ENCODE data around the gene AP1S3.
A peak's percentile ranks its signal among the peaks of the same experiment; 100 is the strongest.
"Not testable (repeated sequence)": the region's sequence is repeated elsewhere in the genome, so short reads cannot be mapped to it uniquely, and the experiment has no call there.

Gene AP1S3

DNA sequence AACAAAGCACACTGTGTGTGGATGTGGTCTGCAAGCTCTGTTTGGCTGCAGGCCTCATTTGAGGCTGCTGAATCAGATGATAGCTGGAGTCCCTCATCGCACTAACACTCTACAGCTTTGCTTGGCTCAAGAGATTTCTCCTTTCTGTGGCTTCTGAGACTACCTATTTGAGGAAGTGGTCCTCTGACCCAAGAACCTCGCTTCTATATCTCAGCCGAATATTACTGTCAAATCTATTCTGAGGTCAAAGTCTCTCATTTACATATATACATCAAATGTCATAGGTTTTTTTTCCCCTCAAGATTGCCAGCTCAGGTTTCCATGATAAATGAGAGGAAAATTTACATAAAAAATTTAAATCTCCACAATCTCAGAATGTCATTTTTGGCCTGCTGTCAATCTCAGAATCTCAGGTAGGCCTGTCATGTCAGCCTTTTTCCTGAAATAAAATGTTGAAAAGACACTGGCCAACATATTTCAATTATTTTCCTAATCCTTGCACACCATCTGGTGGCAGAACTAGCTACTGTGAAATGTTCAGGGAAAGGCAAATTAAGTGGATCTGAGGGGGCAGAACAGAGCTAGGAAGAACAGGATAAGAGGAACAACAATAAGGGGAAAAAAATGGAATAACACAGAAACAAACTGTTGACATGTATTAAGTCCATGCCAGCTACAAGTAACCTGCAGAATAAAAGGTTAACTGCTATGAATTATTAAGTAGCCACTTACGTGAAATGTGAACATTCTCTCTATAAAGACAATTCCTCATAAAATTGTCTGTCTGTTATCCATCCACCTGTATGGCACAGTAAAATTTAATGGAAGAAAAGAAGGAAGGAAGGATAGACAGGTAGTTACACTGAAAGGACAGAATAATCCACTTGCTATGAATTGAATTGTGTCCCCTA, 39.3 kb downstream of the AP1S3 start:
- no peak for DNase-seq

GRCh38 chr2:223797037-223797436, 40.3 kb downstream of the AP1S3 start:
- no peak for DNase-seq

DNA sequence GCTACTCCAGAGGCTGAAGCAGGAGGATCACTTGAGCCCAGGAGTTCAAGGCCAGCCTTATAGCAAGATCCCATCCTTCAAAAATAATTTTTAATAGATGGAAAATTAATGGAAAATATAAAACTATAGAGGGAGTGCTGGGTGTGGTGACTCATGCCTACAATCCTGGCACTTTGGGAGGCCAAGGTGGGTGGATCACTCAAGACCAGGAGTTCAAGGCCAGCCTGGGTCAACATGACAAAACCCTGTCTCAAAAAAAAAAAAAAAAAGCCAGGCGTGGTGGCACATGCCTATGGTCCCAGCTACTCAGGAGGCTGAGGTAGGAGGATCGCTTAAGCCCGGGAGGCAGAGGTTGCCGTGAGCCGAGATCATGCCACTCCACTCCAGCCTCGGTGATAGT, 48.0 kb downstream of the AP1S3 start:
- no peak for DNase-seq

- DNase-seq: no peak
These were observed 48.6 kb downstream of the AP1S3 start for GRCh38 chr2:223788826-223789225.

- not testable (repeated sequence) for DNase-seq
These were observed 49.3 kb downstream of the AP1S3 start for GRCh38 chr2:223788106-223788505.

DNA sequence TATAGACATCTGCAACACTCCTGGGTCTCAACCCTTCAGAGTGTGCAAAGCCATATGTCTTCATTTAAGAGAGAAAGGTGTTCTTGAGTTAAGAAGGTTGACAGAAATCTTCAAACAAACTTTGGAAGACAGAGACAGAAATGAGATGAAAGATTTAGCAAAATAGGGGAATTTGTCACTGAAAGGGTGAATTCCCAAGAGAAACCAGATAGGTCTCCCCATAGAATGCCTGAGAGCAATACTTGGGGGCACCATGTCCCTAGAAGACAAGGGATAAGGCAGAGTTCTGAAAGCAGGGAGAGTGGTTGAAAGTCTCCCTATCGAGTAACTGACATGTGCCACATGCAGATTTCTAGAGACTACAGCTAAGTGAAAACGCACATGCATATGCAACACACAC, 50.0 kb downstream of the AP1S3 start:
- DNase-seq: no peak

GRCh38 chr2:223786943-223787342, 50.4 kb downstream of the AP1S3 start:
- DNase-seq: no peak

DNA sequence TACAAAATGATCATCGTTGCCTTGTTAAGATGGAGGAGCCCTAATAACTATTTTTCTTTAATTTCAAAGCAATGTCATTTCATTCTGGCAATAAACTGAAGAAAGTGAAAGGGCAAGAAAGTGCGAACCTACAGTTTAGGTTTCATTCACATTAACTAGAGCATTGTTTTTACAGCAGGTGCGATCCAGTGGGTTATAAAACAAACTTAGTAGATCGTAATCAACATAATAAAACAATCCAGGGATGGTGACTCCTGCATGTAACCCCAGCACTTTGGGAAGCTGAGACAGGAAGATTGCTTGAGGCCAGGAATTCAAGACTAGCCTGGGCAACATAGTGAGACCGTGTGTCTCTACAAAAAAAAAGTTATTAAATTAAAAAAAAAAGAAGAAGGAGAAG, 51.1 kb downstream of the AP1S3 start:
- no peak for DNase-seq

GRCh38 chr2:223784221-223784772, 53.1 kb downstream of the AP1S3 start:
- no peak for DNase-seq

- no peak for DNase-seq
These were observed 54.8 kb downstream of the AP1S3 start for GRCh38 chr2:223782629-223783028.

GRCh38 chr2:223781560-223781959, 55.8 kb downstream of the AP1S3 start:
- DNase-seq: no peak

- DNase-seq: peak; percentile 73
These were observed 57.5 kb downstream of the AP1S3 start for GRCh38 chr2:223779877-223780276.

DNA sequence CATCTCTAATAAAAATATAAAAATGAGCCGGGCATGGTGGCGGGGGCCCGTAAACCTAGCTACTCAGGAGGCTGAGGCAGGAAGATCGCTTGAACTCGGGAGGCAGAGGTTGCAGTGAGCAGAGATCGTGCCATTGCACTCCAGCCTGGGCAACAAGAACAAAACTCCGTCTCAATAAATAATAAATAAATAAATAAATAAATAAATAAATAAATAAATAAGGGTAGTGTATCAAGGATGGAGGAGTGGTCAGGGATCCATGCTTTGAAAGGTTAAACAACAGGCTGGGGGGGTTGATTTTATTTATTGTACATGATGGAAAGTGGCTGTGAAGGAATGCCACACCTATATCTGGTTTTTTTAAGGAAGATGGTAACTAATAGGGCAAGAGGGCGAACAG, 63.2 kb downstream of the AP1S3 start:
- no peak for DNase-seq

GRCh38 chr2:223772363-223772762, 65.0 kb downstream of the AP1S3 start:
- no peak for DNase-seq

DNA sequence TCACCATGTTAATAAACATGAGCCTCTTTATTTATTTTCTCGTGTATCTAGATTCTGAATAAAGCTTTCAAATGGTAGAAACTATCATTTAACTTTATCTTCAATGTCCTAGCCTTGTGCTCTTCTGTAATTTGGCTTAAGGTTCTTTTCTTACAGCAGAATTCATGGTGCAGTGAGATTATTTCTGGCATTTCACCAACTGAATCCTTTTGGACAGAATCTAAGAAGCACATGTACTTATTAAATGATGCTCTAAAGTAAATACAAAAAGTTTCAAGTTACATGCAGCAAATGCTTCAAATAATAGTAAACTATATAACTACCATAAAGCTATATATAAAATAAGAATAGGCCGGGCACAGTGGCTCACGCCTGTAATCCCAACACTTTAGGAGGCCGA, 65.9 kb downstream of the AP1S3 start:
- no peak for DNase-seq

DNA sequence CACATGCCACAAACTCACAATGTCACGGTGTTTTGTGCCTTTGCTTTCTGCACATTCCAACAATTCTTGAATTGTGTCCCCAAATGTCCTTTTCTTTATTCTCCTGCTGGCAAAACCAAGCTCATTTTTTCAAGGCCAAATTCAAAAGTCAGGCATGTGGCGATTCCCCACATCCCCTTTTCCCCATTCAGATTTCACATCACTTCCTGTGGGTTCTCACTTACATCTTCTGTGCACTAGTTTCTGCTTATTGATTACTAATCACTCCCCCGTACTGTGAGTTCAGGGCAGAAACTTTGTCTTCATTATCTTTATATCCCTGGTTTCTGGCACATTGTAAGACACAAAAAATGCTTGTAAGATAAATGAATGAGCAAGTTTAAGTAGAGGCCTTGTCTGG, 69.2 kb downstream of the AP1S3 start:
- DNase-seq: no peak

GRCh38 chr2:223767341-223767740, 70.0 kb downstream of the AP1S3 start:
- DNase-seq: no peak

DNA sequence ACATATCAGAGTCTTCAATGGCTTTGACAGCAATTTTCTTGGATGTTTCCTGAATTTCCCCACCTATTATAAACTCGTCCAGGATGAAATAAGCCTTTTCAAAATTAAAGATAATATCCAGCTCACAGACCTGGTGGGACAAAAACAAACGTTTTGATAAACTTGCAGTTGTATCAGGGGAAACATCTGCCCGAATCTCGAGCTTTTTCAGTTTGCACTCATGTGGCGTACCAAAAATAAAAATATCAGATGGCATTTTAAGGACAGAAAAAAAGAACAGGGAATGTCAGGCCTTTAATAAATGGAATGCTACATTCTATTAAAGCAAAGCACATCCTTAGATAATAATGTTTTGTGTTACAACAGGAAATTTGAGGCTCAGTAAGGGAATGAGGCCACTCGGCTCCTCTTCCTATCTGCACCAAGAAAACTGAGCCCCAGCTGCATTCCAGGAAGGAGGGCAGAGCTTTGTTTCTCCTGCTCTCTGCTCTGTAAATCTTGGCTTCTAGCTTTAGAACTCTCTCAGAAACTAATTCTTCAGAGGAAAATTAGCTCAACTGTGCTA, 72.1 kb downstream of the AP1S3 start:
- DNase-seq: no peak

GRCh38 chr2:223764796-223765195, 72.6 kb downstream of the AP1S3 start:
- no peak for DNase-seq

DNA sequence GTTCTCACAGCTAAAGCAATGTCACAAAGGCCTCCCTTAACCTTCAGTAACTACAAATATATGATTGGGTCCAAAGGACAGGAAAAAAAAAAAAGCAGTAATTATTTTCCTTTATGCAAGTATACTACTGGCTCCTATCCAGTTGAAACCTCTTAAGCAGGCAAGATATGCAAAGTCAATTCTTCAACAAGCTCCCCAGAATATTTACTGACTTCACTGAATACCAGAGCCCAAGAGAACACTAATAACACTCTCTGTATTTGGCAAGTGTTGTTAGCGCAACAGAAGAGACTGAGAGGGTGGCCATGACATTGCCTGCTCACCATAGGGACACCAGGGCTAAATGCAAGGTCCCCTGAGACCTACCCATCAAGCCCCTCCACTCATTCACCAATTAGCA, 74.5 kb downstream of the AP1S3 start:
- no peak for DNase-seq

DNA sequence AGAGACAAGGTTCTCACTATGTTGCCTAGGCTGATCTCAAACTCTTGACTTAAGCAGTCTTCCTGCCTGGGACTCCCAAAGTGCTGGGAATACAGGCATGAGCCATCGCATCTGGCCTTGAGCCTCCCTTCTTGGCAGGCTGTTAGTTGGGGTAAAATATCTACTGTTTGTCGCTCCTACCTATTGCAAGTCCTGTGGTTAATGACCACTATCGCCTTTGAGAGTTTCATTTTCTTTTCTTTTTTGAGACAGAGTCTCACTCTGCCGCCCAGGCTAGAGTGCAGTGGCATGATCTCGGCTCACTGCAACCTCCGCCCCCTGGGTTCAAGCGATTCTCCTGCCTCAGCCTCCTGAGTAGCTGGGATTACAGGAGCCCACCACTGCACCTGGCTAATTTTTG, 75.6 kb downstream of the AP1S3 start:
- DNase-seq: not testable (repeated sequence)

DNA sequence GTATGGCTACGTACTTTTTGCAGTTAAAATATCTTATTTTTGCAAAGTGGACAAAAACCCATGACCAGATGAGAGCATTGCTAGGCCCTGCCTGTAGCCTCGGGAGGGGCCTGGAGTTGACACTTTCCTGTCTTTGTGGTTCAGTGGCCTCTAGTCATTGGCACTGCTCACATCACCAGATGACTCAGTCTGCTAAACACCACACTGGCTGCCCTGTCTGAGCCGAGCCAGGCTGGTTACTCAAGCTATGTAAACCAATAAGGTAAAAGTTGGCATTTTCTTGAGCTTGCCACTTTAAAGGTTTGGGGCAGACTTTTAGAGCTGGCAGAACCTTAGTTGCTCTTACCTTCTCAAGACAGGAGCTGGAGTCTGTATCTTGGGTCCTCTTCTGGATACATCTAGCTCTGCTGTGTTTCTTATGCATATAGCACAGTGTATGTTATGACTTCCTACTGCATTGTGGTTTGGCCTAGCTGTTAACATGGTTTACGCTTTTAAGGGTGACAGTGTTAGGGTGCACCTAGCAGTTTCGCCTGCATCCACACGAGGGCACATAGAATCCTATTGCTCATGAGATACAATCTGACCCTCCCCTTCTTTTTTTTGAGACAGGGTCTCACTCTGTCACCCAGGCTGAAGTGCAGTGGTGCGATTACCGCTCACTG, 76.4 kb downstream of the AP1S3 start:
- peak; percentile 71 for DNase-seq

DNA sequence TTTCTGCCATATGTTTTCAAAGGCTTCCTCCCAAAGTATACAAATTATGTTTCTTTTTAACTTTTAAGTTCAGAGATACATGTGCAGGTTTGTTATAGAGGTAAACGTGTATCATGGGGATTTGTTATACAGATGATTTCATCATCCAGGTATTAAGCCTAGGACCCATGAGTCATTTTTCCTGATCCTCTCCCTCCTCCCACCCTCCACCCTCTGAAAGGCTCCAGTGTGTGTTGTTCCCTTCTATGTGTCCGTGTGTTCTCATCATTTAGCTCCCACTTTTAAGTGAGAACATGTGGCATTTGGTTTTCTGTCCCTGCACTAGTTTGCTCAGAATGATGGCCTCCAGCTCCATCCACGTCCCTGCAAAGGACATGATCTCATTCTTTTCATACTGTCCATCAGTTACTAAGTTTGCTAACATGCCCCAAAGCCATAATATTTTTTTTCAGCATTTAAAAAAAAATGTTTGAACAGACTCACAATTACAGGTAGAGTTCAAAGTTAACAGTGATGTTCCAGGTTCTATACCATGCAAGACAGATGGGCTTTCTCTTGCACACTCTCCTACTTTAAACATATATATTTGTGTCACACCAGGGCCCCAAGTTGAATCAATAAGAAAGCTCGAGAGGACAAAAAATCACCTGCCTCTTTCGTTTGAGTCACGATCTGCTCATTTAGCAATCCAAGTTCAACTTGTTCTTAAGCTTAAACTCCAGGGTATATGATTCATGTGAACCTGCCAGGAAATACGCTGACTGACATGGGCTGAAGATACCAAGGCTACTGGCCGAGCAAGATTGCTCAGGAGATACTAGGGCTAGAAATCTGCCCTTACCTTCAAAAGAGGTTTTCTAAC, 77.6 kb downstream of the AP1S3 start:
- DNase-seq: no peak

Measured in activated effector memory CD4-positive, alpha-beta T cell treated with anti-CD3 and anti-CD28 coated beads, Interleukin-2, amount 50 U/mL, for 16 hours (primary cell).